ENCODE data around the gene OR52K2.

- TF ChIP-seq CTCF (conservative IDR thresholded peaks at IDR 0.05 in 1 of 2, IDR thresholded peaks at IDR 0.05 in 1 of 2; ENCODE audit: low read depth in 1 of 2, low read length in 2 of 2) (no peak), EZH2 (IDR thresholded peaks at IDR 0.05; ENCODE audit: low read length, missing control alignments) (no peak)
Observed at GRCh38 chr11:4430051-4430450, 19.0 kb upstream of the OR52K2 start.

Data from fibroblast of lung (primary cell).